HepG2 (cell line): ENCODE data around the gene HRC. TPM values are rescaled to one million over a fixed set of nuclear protein-coding genes. Genes with fewer than 3 reads are reported as not detected.

Experiments used
- ARNTL ChIP-seq: sonication (generic); formaldehyde crosslinking; IDR thresholded peaks from 2 replicates; pipeline ENCODE4 v1.4.0; 2020; ENCODE audit warnings: mild to moderate bottlenecking, missing genetic modification reagents
- ELF1 ChIP-seq: sonication (generic); formaldehyde crosslinking; IDR thresholded peaks from 2 replicates; pipeline ENCODE4 v1.4.0; 2020; ENCODE audit warnings: missing genetic modification reagents
- GABPA ChIP-seq, 2 experiments: IDR thresholded peaks; 2 replicates each; pipeline ENCODE4 v1.6.1; 2011 to 2016; ENCODE audit warnings: low read depth in 2 of 2, low read length in 1 of 2, missing biosample characterization in 1 of 2, missing genetic modification characterization in 1 of 2
- GZF1 ChIP-seq: sonication (generic); formaldehyde crosslinking; IDR thresholded peaks from 2 replicates; pipeline ENCODE4 v1.5.1; 2020; ENCODE audit warnings: mild to moderate bottlenecking, missing genetic modification reagents
- HNRNPLL ChIP-seq: fragments of 200-400 bp; formaldehyde crosslinking; IDR thresholded peaks from 2 replicates; pipeline ENCODE4 v1.6.1; 2017; ENCODE audit warnings: mild to moderate bottlenecking, low read depth, low read length; ENCODE audit not compliant: poor library complexity, severe bottlenecking
- NFYC ChIP-seq: IDR thresholded peaks from 2 replicates; pipeline ENCODE4 v1.6.1; 2016; ENCODE audit warnings: missing genetic modification reagents, missing compliant biosample characterization
- NR3C1 ChIP-seq: sonication (generic); formaldehyde crosslinking; IDR thresholded peaks from 2 replicates; pipeline ENCODE4 v1.4.0; 2020; ENCODE audit warnings: missing genetic modification reagents
- POLR2AphosphoS5 ChIP-seq: IDR thresholded peaks from 2 replicates; pipeline ENCODE4 v1.6.1; 2012; ENCODE audit warnings: low read depth, low read length
- RBFOX2 ChIP-seq: fragments of 200-400 bp; formaldehyde crosslinking; IDR thresholded peaks from 2 replicates; pipeline ENCODE4 v1.6.1; 2017; ENCODE audit warnings: low read depth, mild to moderate bottlenecking, low read length
- SMARCE1 ChIP-seq: fragments of 450-650 bp; IDR thresholded peaks from 2 replicates; pipeline ENCODE4 v1.6.1; 2017; ENCODE audit warnings: borderline replicate concordance
- WIZ ChIP-seq: sonication (generic); formaldehyde crosslinking; IDR thresholded peaks from 2 replicates; pipeline ENCODE4 v1.5.1; 2020; ENCODE audit warnings: mild to moderate bottlenecking, missing genetic modification reagents
- ZMYM2 ChIP-seq: sonication (generic); formaldehyde crosslinking; IDR thresholded peaks from 2 replicates; pipeline ENCODE4 v1.8.0; 2022; ENCODE audit warnings: mild to moderate bottlenecking, missing genetic modification reagents
- ZNF253 ChIP-seq: sonication (generic); formaldehyde crosslinking; IDR thresholded peaks from 2 replicates; pipeline ENCODE4 v1.8.0; 2022; ENCODE audit warnings: mild to moderate bottlenecking, missing genetic modification reagents, borderline replicate concordance
- ZNF556 ChIP-seq: sonication (generic); formaldehyde crosslinking; IDR thresholded peaks from 2 replicates; pipeline ENCODE4 v1.4.0; 2020; ENCODE audit warnings: mild to moderate bottlenecking, missing genetic modification reagents, borderline replicate concordance
- ZNF777 ChIP-seq: sonication (generic); formaldehyde crosslinking; IDR thresholded peaks from 2 replicates; pipeline ENCODE4 v1.4.0; 2020; ENCODE audit warnings: missing genetic modification reagents
- polyA plus RNA-seq, 8 experiments: library from polyadenylated mRNA; depleted of rRNA in 3 of 8; stranded (reverse) in 7 of 8; unstranded in 1 of 8; fragments of >200 nt; fragmentation: Illumina TruSeq in 4 of 8; extraction: Trizol in 4 of 8; gene quantifications; 2 replicates each; pipeline versions ENCODE4 v1.2.1 to v1.2.3, GENCODE V29; 2011 to 2016; ENCODE audit warnings: low read depth in 4 of 8, missing spikeins in 1 of 8, mixed read lengths in 1 of 8; ENCODE audit not compliant: insufficient read depth in 1 of 8
- total RNA-seq, 5 experiments: library from RNA; depleted of rRNA; stranded (reverse); fragments of >200 nt; fragmentation: Illumina TruSeq; extraction: Trizol; gene quantifications; 2 replicates each; pipeline ENCODE4 v1.2.3, GENCODE V29; 2016; ENCODE audit warnings: low read depth in 1 of 5
- TF ChIP-seq, protein P1 (sequence below): sonication (generic); formaldehyde crosslinking; IDR thresholded peaks from 2 replicates; pipeline ENCODE4 v1.4.0; 2020; ENCODE audit warnings: low read depth, mild to moderate bottlenecking, missing genetic modification reagents
- TF ChIP-seq, protein P2 (sequence below): sonication (generic); formaldehyde crosslinking; IDR thresholded peaks from 2 replicates; pipeline ENCODE4 v1.4.0; 2020; ENCODE audit warnings: mild to moderate bottlenecking, missing genetic modification reagents
- TF ChIP-seq, protein P3 (sequence below): sonication (generic); formaldehyde crosslinking; IDR thresholded peaks from 2 replicates; pipeline ENCODE4 v1.5.0; 2020; ENCODE audit warnings: missing genetic modification reagents
- TF ChIP-seq, protein P4 (sequence below): IDR thresholded peaks from 2 replicates; pipeline ENCODE4 v1.6.1; 2016; ENCODE audit warnings: low read depth, control low read depth
- TF ChIP-seq, protein P5 (sequence below): sonication (generic); formaldehyde crosslinking; IDR thresholded peaks from 2 replicates; pipeline ENCODE4 v1.4.0; 2020; ENCODE audit warnings: missing genetic modification reagents, borderline replicate concordance

Gene HRC
- total and polyA plus RNA-seq, 2 of the 13 experiments (the other 11 are each of a cell fraction or from before 2014, with no cell fraction given): 3.6 to 15.4 TPM

DNA sequence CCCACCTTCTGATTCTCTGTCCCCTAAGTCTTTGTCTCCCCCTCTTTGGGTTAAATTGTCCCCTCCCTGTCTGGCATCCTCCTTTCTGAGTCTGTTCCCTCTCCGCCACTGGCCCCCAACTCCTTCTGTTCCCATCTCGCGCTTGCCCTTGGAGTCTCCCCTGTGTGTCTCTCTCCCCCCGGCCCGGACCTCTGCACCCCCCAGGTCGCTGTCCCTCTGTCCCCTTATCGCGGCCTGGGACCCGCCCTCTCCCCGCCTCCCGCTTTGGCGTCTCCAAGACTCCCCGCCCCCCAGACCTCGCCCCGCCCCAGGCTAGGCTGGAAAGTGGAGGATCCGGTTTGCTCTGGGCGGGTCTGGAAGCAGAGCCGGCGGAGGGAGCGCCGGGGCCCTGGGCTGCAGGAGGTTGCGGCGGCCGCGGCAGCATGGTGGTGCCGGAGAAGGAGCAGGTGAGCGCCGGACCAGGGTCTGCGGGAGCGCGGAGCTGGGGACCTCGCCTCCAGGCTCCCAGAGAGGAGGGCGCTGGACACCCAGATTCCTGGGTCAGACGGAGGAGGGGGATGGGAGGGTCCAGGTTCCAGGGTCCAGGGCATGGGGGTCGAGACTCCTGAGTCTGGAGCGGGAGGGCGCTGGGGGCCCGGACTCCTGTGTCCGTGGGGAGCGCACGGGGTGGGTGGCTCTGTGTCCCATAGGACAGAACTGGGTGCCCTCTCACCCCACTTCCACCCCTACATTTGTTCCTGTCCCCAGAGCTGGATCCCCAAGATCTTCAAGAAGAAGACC lies 2.4 kb upstream of the HRC start, which contains the start of gene TRPM4 (continued):
- TF ChIP-seq WIZ (no peak), RBFOX2 (peak; percentile 74), GZF1 (CRISPR knock-in tag) (no peak), SMARCE1 (no peak), ELF1 (CRISPR knock-in tag) (0 out of 2 replicates have a peak, but pooled peaks have one; percentile 25), ZMYM2 (CRISPR knock-in tag) (0 out of 2 replicates have a peak, but pooled peaks have one; percentile 24), NR3C1 (CRISPR knock-in tag) (no peak), HNRNPLL (peak; percentile 65), ZNF556 (CRISPR knock-in tag) (no peak), POLR2AphosphoS5 (peak; percentile 71), GABPA (IDR thresholded peaks at IDR 0.05; ENCODE audit: low read depth, low read length) (0 out of 2 replicates have a peak, but pooled peaks have one; percentile 21), GABPA (CRISPR knock-in tag; IDR thresholded peaks at IDR 0.05; ENCODE audit: low read depth) (no peak), NFYC (CRISPR knock-in tag) (no peak), ARNTL (CRISPR knock-in tag) (no peak), ZNF253 (CRISPR knock-in tag) (no peak), ZNF777 (CRISPR knock-in tag) (no peak)
- TF ChIP-seq, protein P1, sequence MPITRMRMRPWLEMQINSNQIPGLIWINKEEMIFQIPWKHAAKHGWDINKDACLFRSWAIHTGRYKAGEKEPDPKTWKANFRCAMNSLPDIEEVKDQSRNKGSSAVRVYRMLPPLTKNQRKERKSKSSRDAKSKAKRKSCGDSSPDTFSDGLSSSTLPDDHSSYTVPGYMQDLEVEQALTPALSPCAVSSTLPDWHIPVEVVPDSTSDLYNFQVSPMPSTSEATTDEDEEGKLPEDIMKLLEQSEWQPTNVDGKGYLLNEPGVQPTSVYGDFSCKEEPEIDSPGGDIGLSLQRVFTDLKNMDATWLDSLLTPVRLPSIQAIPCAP (CRISPR knock-in tag): no peak
- TF ChIP-seq, protein P2, sequence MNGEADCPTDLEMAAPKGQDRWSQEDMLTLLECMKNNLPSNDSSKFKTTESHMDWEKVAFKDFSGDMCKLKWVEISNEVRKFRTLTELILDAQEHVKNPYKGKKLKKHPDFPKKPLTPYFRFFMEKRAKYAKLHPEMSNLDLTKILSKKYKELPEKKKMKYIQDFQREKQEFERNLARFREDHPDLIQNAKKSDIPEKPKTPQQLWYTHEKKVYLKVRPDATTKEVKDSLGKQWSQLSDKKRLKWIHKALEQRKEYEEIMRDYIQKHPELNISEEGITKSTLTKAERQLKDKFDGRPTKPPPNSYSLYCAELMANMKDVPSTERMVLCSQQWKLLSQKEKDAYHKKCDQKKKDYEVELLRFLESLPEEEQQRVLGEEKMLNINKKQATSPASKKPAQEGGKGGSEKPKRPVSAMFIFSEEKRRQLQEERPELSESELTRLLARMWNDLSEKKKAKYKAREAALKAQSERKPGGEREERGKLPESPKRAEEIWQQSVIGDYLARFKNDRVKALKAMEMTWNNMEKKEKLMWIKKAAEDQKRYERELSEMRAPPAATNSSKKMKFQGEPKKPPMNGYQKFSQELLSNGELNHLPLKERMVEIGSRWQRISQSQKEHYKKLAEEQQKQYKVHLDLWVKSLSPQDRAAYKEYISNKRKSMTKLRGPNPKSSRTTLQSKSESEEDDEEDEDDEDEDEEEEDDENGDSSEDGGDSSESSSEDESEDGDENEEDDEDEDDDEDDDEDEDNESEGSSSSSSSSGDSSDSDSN (CRISPR knock-in tag): peak; percentile 92
- TF ChIP-seq, protein P3, sequence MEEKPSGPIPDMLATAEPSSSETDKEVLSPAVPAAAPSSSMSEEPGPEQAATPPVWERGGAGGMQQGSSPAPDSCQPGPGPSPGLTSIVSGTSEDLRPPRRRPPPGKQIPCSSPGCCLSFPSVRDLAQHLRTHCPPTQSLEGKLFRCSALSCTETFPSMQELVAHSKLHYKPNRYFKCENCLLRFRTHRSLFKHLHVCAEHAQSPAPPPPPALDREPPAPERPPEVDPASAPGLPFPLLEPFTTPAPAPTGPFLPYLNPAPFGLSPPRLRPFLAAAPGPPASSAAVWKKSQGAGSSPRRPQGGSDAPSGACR (CRISPR knock-in tag): no peak
- TF ChIP-seq, protein P4, sequence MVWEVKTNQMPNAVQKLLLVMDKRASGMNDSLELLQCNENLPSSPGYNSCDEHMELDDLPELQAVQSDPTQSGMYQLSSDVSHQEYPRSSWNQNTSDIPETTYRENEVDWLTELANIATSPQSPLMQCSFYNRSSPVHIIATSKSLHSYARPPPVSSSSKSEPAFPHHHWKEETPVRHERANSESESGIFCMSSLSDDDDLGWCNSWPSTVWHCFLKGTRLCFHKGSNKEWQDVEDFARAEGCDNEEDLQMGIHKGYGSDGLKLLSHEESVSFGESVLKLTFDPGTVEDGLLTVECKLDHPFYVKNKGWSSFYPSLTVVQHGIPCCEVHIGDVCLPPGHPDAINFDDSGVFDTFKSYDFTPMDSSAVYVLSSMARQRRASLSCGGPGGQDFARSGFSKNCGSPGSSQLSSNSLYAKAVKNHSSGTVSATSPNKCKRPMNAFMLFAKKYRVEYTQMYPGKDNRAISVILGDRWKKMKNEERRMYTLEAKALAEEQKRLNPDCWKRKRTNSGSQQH (CRISPR knock-in tag): peak; percentile 38; the same call in 1 of the 2 replicates
- TF ChIP-seq, protein P5, sequence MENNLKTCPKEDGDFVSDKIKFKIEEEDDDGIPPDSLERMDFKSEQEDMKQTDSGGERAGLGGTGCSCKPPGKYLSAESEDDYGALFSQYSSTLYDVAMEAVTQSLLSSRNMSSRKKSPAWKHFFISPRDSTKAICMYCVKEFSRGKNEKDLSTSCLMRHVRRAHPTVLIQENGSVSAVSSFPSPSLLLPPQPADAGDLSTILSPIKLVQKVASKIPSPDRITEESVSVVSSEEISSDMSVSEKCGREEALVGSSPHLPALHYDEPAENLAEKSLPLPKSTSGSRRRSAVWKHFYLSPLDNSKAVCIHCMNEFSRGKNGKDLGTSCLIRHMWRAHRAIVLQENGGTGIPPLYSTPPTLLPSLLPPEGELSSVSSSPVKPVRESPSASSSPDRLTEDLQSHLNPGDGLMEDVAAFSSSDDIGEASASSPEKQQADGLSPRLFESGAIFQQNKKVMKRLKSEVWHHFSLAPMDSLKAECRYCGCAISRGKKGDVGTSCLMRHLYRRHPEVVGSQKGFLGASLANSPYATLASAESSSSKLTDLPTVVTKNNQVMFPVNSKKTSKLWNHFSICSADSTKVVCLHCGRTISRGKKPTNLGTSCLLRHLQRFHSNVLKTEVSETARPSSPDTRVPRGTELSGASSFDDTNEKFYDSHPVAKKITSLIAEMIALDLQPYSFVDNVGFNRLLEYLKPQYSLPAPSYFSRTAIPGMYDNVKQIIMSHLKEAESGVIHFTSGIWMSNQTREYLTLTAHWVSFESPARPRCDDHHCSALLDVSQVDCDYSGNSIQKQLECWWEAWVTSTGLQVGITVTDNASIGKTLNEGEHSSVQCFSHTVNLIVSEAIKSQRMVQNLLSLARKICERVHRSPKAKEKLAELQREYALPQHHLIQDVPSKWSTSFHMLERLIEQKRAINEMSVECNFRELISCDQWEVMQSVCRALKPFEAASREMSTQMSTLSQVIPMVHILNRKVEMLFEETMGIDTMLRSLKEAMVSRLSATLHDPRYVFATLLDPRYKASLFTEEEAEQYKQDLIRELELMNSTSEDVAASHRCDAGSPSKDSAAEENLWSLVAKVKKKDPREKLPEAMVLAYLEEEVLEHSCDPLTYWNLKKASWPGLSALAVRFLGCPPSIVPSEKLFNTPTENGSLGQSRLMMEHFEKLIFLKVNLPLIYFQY: peak; percentile 59; the same call in 1 of the 2 replicates
